ENCODE data around the gene NAALADL2.
"Not testable (repeated sequence)": the region's sequence is repeated elsewhere in the genome, so short reads cannot be mapped to it uniquely, and the experiment has no call there.

Gene NAALADL2

GRCh38 chr3:175528693-175529092 lies 669.6 kb downstream of the NAALADL2 start:
- DNase-seq (ENCODE audit: low read depth in 2 of 3, low spot score in 2 of 3): not testable (repeated sequence)

- DNase-seq (ENCODE audit: low read depth in 2 of 3, low spot score in 2 of 3): no peak
These were observed 676.2 kb downstream of the NAALADL2 start for GRCh38 chr3:175535351-175535750.

- DNase-seq (ENCODE audit: low read depth in 2 of 3, low spot score in 2 of 3): no peak
These were observed 687.0 kb downstream of the NAALADL2 start for GRCh38 chr3:175546115-175546514.

- DNase-seq (ENCODE audit: low read depth in 2 of 3, low spot score in 2 of 3): no peak
These were observed 693.8 kb downstream of the NAALADL2 start for GRCh38 chr3:175552929-175553328.

GRCh38 chr3:175554801-175555200 lies 695.7 kb downstream of the NAALADL2 start:
- DNase-seq (ENCODE audit: low read depth in 2 of 3, low spot score in 2 of 3): no peak

GRCh38 chr3:175558261-175558660 lies 699.1 kb downstream of the NAALADL2 start:
- no peak for DNase-seq (ENCODE audit: low read depth in 2 of 3, low spot score in 2 of 3)

- no peak for DNase-seq (ENCODE audit: low read depth in 2 of 3, low spot score in 2 of 3)
These were observed 705.2 kb downstream of the NAALADL2 start for GRCh38 chr3:175564363-175564762.

- no peak for DNase-seq (ENCODE audit: low read depth in 2 of 3, low spot score in 2 of 3)
These were observed 712.0 kb downstream of the NAALADL2 start for GRCh38 chr3:175571096-175571495.

- DNase-seq (ENCODE audit: low read depth in 2 of 3, low spot score in 2 of 3): no peak
These were observed 714.1 kb downstream of the NAALADL2 start for GRCh38 chr3:175573226-175573625.

- no peak for DNase-seq (ENCODE audit: low read depth in 2 of 3, low spot score in 2 of 3)
These were observed 721.2 kb downstream of the NAALADL2 start for GRCh38 chr3:175580318-175580717.

- no peak for DNase-seq (ENCODE audit: low read depth in 2 of 3, low spot score in 2 of 3)
These were observed 726.8 kb downstream of the NAALADL2 start for GRCh38 chr3:175585898-175586297.

- DNase-seq (ENCODE audit: low read depth in 2 of 3, low spot score in 2 of 3): no peak
These were observed 731.6 kb downstream of the NAALADL2 start for GRCh38 chr3:175590745-175591144.

GRCh38 chr3:175591375-175591774 lies 732.2 kb downstream of the NAALADL2 start:
- no peak for DNase-seq (ENCODE audit: low read depth in 2 of 3, low spot score in 2 of 3)

- no peak for DNase-seq (ENCODE audit: low read depth in 2 of 3, low spot score in 2 of 3)
These were observed 734.2 kb downstream of the NAALADL2 start for GRCh38 chr3:175593331-175593730.

GRCh38 chr3:175598740-175599139 lies 739.6 kb downstream of the NAALADL2 start:
- DNase-seq (ENCODE audit: low read depth in 2 of 3, low spot score in 2 of 3): no peak

GRCh38 chr3:175601521-175601920 lies 742.4 kb downstream of the NAALADL2 start:
- DNase-seq (ENCODE audit: low read depth in 2 of 3, low spot score in 2 of 3): no peak

- no peak for DNase-seq (ENCODE audit: low read depth in 2 of 3, low spot score in 2 of 3)
These were observed 746.7 kb downstream of the NAALADL2 start for GRCh38 chr3:175605851-175606250.

GRCh38 chr3:175606650-175607318 lies 747.6 kb downstream of the NAALADL2 start:
- no peak for DNase-seq (ENCODE audit: low read depth in 2 of 3, low spot score in 2 of 3)

GRCh38 chr3:175608356-175608755 lies 749.2 kb downstream of the NAALADL2 start:
- DNase-seq (ENCODE audit: low read depth in 2 of 3, low spot score in 2 of 3): no peak

- DNase-seq (ENCODE audit: low read depth in 2 of 3, low spot score in 2 of 3): no peak
These were observed 749.8 kb downstream of the NAALADL2 start for GRCh38 chr3:175608911-175609310.

GRCh38 chr3:175612487-175613196 lies 753.5 kb downstream of the NAALADL2 start:
- DNase-seq (ENCODE audit: low read depth in 2 of 3, low spot score in 2 of 3): no peak

- not testable (repeated sequence) for DNase-seq (ENCODE audit: low read depth in 2 of 3, low spot score in 2 of 3)
These were observed 755.0 kb downstream of the NAALADL2 start for GRCh38 chr3:175614107-175614506.

GRCh38 chr3:175617247-175617646 lies 758.1 kb downstream of the NAALADL2 start:
- no peak for DNase-seq (ENCODE audit: low read depth in 2 of 3, low spot score in 2 of 3)
